GM12878 (cell line): ENCODE results near the gene GLT1D1.

Source experiments
- CREB1 ChIP-seq: IDR thresholded peaks from 2 replicates; pipeline ENCODE4 v1.6.1; 2012; ENCODE audit warnings: low read depth, mild to moderate bottlenecking, inconsistent platforms
- CTCF ChIP-seq, 3 experiments: IDR thresholded peaks in 2 of 3; conservative IDR thresholded peaks in 1 of 3; 2 replicates each; pipeline ENCODE4 v1.5.1; 2011; ENCODE audit warnings: low read depth in 3 of 3, low read length in 3 of 3, mild to moderate bottlenecking in 3 of 3, control low read depth in 2 of 3, moderate library complexity in 2 of 3, inconsistent platforms in 1 of 3, mixed read lengths in 1 of 3; ENCODE audit not compliant: control insufficient read depth in 2 of 3, insufficient read depth in 1 of 3; ENCODE audit errors: extremely low read depth in 1 of 3
- EED ChIP-seq: sonication (generic); IDR thresholded peaks from 2 replicates; pipeline ENCODE4 v1.6.1; 2016; ENCODE audit warnings: antibody characterized with exemption, low read depth
- EZH2 ChIP-seq: IDR thresholded peaks from 2 replicates; pipeline ENCODE4 v1.6.1; 2012; ENCODE audit warnings: low read depth, mild to moderate bottlenecking, control low read depth, inconsistent platforms, low read length, borderline replicate concordance; ENCODE audit not compliant: control insufficient read depth
- GABPA ChIP-seq: IDR thresholded peaks from 2 replicates; pipeline ENCODE4 v1.6.1; 2014; ENCODE audit warnings: antibody characterized with exemption, low read depth, mild to moderate bottlenecking, inconsistent platforms
- IKZF2 ChIP-seq, 2 experiments: fragments of 450-650 bp; IDR thresholded peaks; 2 replicates each; pipeline ENCODE4 v1.6.1; 2017; ENCODE audit warnings: mild to moderate bottlenecking in 2 of 2, moderate library complexity in 2 of 2
- MXI1 ChIP-seq: fragments of 150-350 bp; IDR thresholded peaks from 2 replicates; pipeline ENCODE4 v1.6.1; 2011; ENCODE audit warnings: low read depth, mild to moderate bottlenecking, inconsistent platforms, low read length, improper control_type of control experiment
- NFYA ChIP-seq: IDR thresholded peaks from 2 replicates; pipeline ENCODE4 v1.6.1; 2011; ENCODE audit warnings: low read depth, mild to moderate bottlenecking, low read length, improper control_type of control experiment, borderline replicate concordance
- NR2F1 ChIP-seq: fragments of 450-650 bp; conservative IDR thresholded peaks from 2 replicates; pipeline ENCODE4 v1.6.1; 2017; ENCODE audit warnings: mild to moderate bottlenecking
- NRF1 ChIP-seq: conservative IDR thresholded peaks from 2 replicates; pipeline ENCODE4 v1.6.1; 2011; ENCODE audit warnings: mild to moderate bottlenecking, low read depth, low read length, improper control_type of control experiment
- POLR2A ChIP-seq: IDR thresholded peaks from 2 replicates; pipeline ENCODE4 v1.6.1; 2011; ENCODE audit warnings: low read depth, mild to moderate bottlenecking, low read length
- SUPT20H ChIP-seq: IDR thresholded peaks from 2 replicates; pipeline ENCODE4 v1.6.1; 2011; ENCODE audit warnings: low read depth, mild to moderate bottlenecking, low read length, moderate library complexity, borderline replicate concordance; ENCODE audit not compliant: control insufficient read depth

- TF ChIP-seq NRF1 (no peak), IKZF2 (IDR thresholded peaks at IDR 0.05) (no peak), CTCF (IDR thresholded peaks at IDR 0.05 in 2 of 3, conservative IDR thresholded peaks at IDR 0.05 in 1 of 3; ENCODE audit: control insufficient read depth in 2 of 3, extremely low read depth in 1 of 3, insufficient read depth in 1 of 3, low read depth in 3 of 3, low read length in 3 of 3) (no peak), CREB1 (no peak), EED (no peak), NR2F1 (no peak), POLR2A (no peak), SUPT20H (no peak), GABPA (no peak), MXI1 (no peak), NFYA (no peak), EZH2 (no peak)
Measured at GRCh38 chr12:128942960-128943477, 89.7 kb downstream of the GLT1D1 start.
